Measurements from ENCODE around the gene ZIC4.

Gene ZIC4

GRCh38 chr3:147388700-147389580 lies 17.4 kb downstream of the ZIC4 start:
- Histone ChIP-seq H3K4me3 (ENCODE audit: low read length in 2 of 2) (no peak overlapping the region), H3K36me3 (ENCODE audit: control insufficient read depth in 2 of 2, insufficient read depth in 2 of 2, low read length in 2 of 2) (no peaks in the 10 kb centered on the region), H3K9me3 (ENCODE audit: control insufficient read depth in 2 of 2, low read length in 2 of 2) (peaks cover 4% of the 10 kb centered on the region in 2 donors), H3K27ac (ENCODE audit: low read length) (no peak overlapping the region), H3K27me3 (ENCODE audit: control insufficient read depth in 1 of 2, insufficient read depth in 2 of 2, low read length in 2 of 2) (peaks cover 95% of the 10 kb centered on the region in 2 donors), H3K4me1 (ENCODE audit: control insufficient read depth, insufficient read depth, low read length) (peaks cover 20% of the 10 kb centered on the region), H3K9ac (ENCODE audit: low read length in 2 of 2) (no peak overlapping the region)

GRCh38 chr3:147387885-147388699 lies 18.3 kb downstream of the ZIC4 start:
- H3K9me3 ChIP-seq (ENCODE audit: control insufficient read depth in 2 of 2, low read length in 2 of 2) = peaks cover 4% of the 10 kb centered on the region in 2 donors
- H3K9ac ChIP-seq (ENCODE audit: low read length in 2 of 2) = no peak overlapping the region
- no peak overlapping the region for H3K4me3 ChIP-seq (ENCODE audit: low read length in 2 of 2)
- H3K4me1 ChIP-seq (ENCODE audit: control insufficient read depth, insufficient read depth, low read length) = peaks cover 13% of the 10 kb centered on the region
- H3K36me3 ChIP-seq (ENCODE audit: control insufficient read depth in 2 of 2, insufficient read depth in 2 of 2, low read length in 2 of 2) = no peaks in the 10 kb centered on the region
- H3K27me3 ChIP-seq (ENCODE audit: control insufficient read depth in 1 of 2, insufficient read depth in 2 of 2, low read length in 2 of 2) = peaks cover 93 to 95% of the 10 kb centered on the region in 2 donors
- no peak overlapping the region for H3K27ac ChIP-seq (ENCODE audit: low read length)

- H3K4me1 ChIP-seq (ENCODE audit: control insufficient read depth, insufficient read depth, low read length) = peaks cover 8% of the 10 kb centered on the region
- H3K27me3 ChIP-seq (ENCODE audit: control insufficient read depth in 1 of 2, insufficient read depth in 2 of 2, low read length in 2 of 2) = peaks cover 95% of the 10 kb centered on the region in 2 donors
- H3K27ac ChIP-seq (ENCODE audit: low read length) = no peak overlapping the region
- H3K9ac ChIP-seq (ENCODE audit: low read length in 2 of 2) = no peak overlapping the region
- no peaks in the 10 kb centered on the region for H3K36me3 ChIP-seq (ENCODE audit: control insufficient read depth in 2 of 2, insufficient read depth in 2 of 2, low read length in 2 of 2)
- no peak overlapping the region for H3K4me3 ChIP-seq (ENCODE audit: low read length in 2 of 2)
- peaks cover 4 to 6% of the 10 kb centered on the region in 2 donors for H3K9me3 ChIP-seq (ENCODE audit: control insufficient read depth in 2 of 2, low read length in 2 of 2)
These were observed 19.0 kb downstream of the ZIC4 start for GRCh38 chr3:147387291-147387884.

GRCh38 chr3:147385059-147386012 lies 21.0 kb downstream of the ZIC4 start:
- Histone ChIP-seq H3K27ac (ENCODE audit: low read length) (no peak overlapping the region), H3K4me3 (ENCODE audit: low read length in 2 of 2) (no peak overlapping the region), H3K4me1 (ENCODE audit: control insufficient read depth, insufficient read depth, low read length) (no peaks in the 10 kb centered on the region), H3K9ac (ENCODE audit: low read length in 2 of 2) (no peak overlapping the region), H3K36me3 (ENCODE audit: control insufficient read depth in 2 of 2, insufficient read depth in 2 of 2, low read length in 2 of 2) (no peaks in the 10 kb centered on the region), H3K27me3 (ENCODE audit: control insufficient read depth in 1 of 2, insufficient read depth in 2 of 2, low read length in 2 of 2) (peaks cover 90 to 92% of the 10 kb centered on the region in 2 donors), H3K9me3 (ENCODE audit: control insufficient read depth in 2 of 2, low read length in 2 of 2) (peaks cover 4 to 6% of the 10 kb centered on the region in 2 donors)

GRCh38 chr3:147384210-147385058 lies 21.9 kb downstream of the ZIC4 start:
- Histone ChIP-seq H3K9me3 (ENCODE audit: control insufficient read depth in 2 of 2, low read length in 2 of 2) (peaks cover 0 to 6% of the 10 kb centered on the region in 2 donors), H3K4me3 (ENCODE audit: low read length in 2 of 2) (no peak overlapping the region), H3K27ac (ENCODE audit: low read length) (no peak overlapping the region), H3K4me1 (ENCODE audit: control insufficient read depth, insufficient read depth, low read length) (no peaks in the 10 kb centered on the region), H3K36me3 (ENCODE audit: control insufficient read depth in 2 of 2, insufficient read depth in 2 of 2, low read length in 2 of 2) (no peaks in the 10 kb centered on the region), H3K9ac (ENCODE audit: low read length in 2 of 2) (no peak overlapping the region), H3K27me3 (ENCODE audit: control insufficient read depth in 1 of 2, insufficient read depth in 2 of 2, low read length in 2 of 2) (peaks cover 91 to 92% of the 10 kb centered on the region in 2 donors)

DNA sequence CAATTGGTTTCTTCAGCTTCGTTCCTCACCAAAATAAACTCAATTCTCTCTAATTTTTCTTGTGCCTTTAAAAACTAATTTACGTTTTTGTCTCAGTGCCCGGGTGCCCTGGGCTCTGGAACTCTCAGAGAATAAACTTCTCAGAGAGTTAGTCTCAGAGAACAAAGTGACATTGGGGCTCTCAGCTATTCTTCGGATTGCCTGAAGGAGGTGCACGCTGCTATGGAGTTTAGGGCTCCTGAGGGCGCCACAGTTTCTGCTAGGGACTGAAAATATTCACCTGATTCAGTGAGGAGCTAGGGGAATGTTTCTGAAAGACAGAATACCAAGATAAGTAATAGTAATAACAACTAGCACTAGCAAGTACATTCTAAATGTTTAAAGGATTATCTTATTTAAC lies 22.7 kb downstream of the ZIC4 start:
- H3K36me3 ChIP-seq (ENCODE audit: control insufficient read depth in 2 of 2, insufficient read depth in 2 of 2, low read length in 2 of 2) = no peaks in the 10 kb centered on the region
- H3K27ac ChIP-seq (ENCODE audit: low read length) = no peak overlapping the region
- H3K4me3 ChIP-seq (ENCODE audit: low read length in 2 of 2) = no peak overlapping the region
- no peaks in the 10 kb centered on the region for H3K4me1 ChIP-seq (ENCODE audit: control insufficient read depth, insufficient read depth, low read length)
- peaks cover 88 to 92% of the 10 kb centered on the region in 2 donors for H3K27me3 ChIP-seq (ENCODE audit: control insufficient read depth in 1 of 2, insufficient read depth in 2 of 2, low read length in 2 of 2)
- H3K9ac ChIP-seq (ENCODE audit: low read length in 2 of 2) = no peak overlapping the region
- H3K9me3 ChIP-seq (ENCODE audit: control insufficient read depth in 2 of 2, low read length in 2 of 2) = peaks cover 0 to 6% of the 10 kb centered on the region in 2 donors

DNA sequence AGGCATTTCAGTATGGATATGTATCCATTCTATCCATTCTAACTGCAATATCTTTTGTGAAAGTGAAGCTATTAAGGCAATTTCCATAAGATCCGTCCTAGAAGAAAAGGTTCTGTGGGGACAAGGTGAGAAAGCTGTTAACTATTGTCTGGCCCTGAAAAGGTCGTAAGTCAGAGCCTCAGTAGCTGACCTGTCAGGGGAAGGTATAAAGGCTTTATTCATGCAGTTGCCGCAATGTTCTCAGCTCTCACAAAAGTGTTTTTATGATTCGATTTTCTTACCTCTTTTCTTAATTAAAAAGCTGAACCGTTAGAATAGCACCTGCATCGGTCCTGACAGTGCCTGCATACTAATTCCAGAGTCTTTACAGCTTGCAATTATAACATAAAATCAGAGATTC lies 24.7 kb downstream of the ZIC4 start:
- Histone ChIP-seq H3K27ac (ENCODE audit: low read length) (no peak overlapping the region), H3K4me1 (ENCODE audit: control insufficient read depth, insufficient read depth, low read length) (no peaks in the 10 kb centered on the region), H3K27me3 (ENCODE audit: control insufficient read depth in 1 of 2, insufficient read depth in 2 of 2, low read length in 2 of 2) (peaks cover 84 to 94% of the 10 kb centered on the region in 2 donors), H3K4me3 (ENCODE audit: low read length in 2 of 2) (no peak overlapping the region), H3K9ac (ENCODE audit: low read length in 2 of 2) (no peak overlapping the region), H3K36me3 (ENCODE audit: control insufficient read depth in 2 of 2, insufficient read depth in 2 of 2, low read length in 2 of 2) (no peaks in the 10 kb centered on the region), H3K9me3 (ENCODE audit: control insufficient read depth in 2 of 2, low read length in 2 of 2) (peaks cover 0 to 4% of the 10 kb centered on the region in 2 donors)

GRCh38 chr3:147380977-147381376 lies 25.4 kb downstream of the ZIC4 start:
- Histone ChIP-seq H3K36me3 (ENCODE audit: control insufficient read depth in 2 of 2, insufficient read depth in 2 of 2, low read length in 2 of 2) (no peaks in the 10 kb centered on the region), H3K4me1 (ENCODE audit: control insufficient read depth, insufficient read depth, low read length) (no peaks in the 10 kb centered on the region), H3K27ac (ENCODE audit: low read length) (no peak overlapping the region)

GRCh38 chr3:147380387-147380951 lies 25.9 kb downstream of the ZIC4 start:
- peaks cover 75 to 92% of the 10 kb centered on the region in 2 donors for H3K27me3 ChIP-seq (ENCODE audit: control insufficient read depth in 1 of 2, insufficient read depth in 2 of 2, low read length in 2 of 2)
- H3K36me3 ChIP-seq (ENCODE audit: control insufficient read depth in 2 of 2, insufficient read depth in 2 of 2, low read length in 2 of 2) = no peaks in the 10 kb centered on the region
- H3K4me3 ChIP-seq (ENCODE audit: low read length in 2 of 2) = no peak overlapping the region
- H3K4me1 ChIP-seq (ENCODE audit: control insufficient read depth, insufficient read depth, low read length) = no peaks in the 10 kb centered on the region
- H3K27ac ChIP-seq (ENCODE audit: low read length) = no peak overlapping the region
- peaks cover 0 to 2% of the 10 kb centered on the region in 2 donors for H3K9me3 ChIP-seq (ENCODE audit: control insufficient read depth in 2 of 2, low read length in 2 of 2)
- no peak overlapping the region for H3K9ac ChIP-seq (ENCODE audit: low read length in 2 of 2)

More at GRCh38 chr3:147380977-147381376, 25.4 kb downstream of the ZIC4 start:
- H3K9me3 ChIP-seq (ENCODE audit: control insufficient read depth in 2 of 2, low read length in 2 of 2) = peaks cover 0 to 2% of the 10 kb centered on the region in 2 donors
- peaks cover 80 to 91% of the 10 kb centered on the region in 2 donors for H3K27me3 ChIP-seq (ENCODE audit: control insufficient read depth in 1 of 2, insufficient read depth in 2 of 2, low read length in 2 of 2)
- no peak overlapping the region for H3K9ac ChIP-seq (ENCODE audit: low read length in 2 of 2)
- H3K4me3 ChIP-seq (ENCODE audit: low read length in 2 of 2) = no peak overlapping the region

Measured in stomach smooth muscle (tissue), 2 donors.